Ishikawa (cell line): ENCODE data around the gene CCL7.

ENCODE experiments used
- CEBPB ChIP-seq: IDR thresholded peaks from 2 replicates; pipeline ENCODE4 v1.6.1; 2012
- CREB1 ChIP-seq: IDR thresholded peaks from 2 replicates; pipeline ENCODE4 v1.6.1; 2012; ENCODE audit warnings: low read depth
- EGR1 ChIP-seq: IDR thresholded peaks from 2 replicates; pipeline ENCODE4 v1.6.1; 2012
- EP300 ChIP-seq: IDR thresholded peaks from 2 replicates; pipeline ENCODE4 v1.6.1; 2012; ENCODE audit warnings: borderline replicate concordance
- FOXM1 ChIP-seq: IDR thresholded peaks from 2 replicates; pipeline ENCODE4 v1.6.1; 2012; ENCODE audit warnings: low read depth, borderline replicate concordance
- RAD21 ChIP-seq: IDR thresholded peaks from 2 replicates; pipeline ENCODE4 v1.6.1; 2012; ENCODE audit warnings: low read depth
- REST ChIP-seq: IDR thresholded peaks from 2 replicates; pipeline ENCODE4 v1.6.1; 2012; ENCODE audit warnings: low read depth, mild to moderate bottlenecking
- TAF1 ChIP-seq: IDR thresholded peaks from 2 replicates; pipeline ENCODE4 v1.6.1; 2012; ENCODE audit warnings: low read depth, mild to moderate bottlenecking
- TCF12 ChIP-seq: IDR thresholded peaks from 2 replicates; pipeline ENCODE4 v1.6.1; 2012; ENCODE audit warnings: low read depth
- TEAD4 ChIP-seq: IDR thresholded peaks from 2 replicates; pipeline ENCODE4 v1.6.1; 2012
- YY1 ChIP-seq: IDR thresholded peaks from 2 replicates; pipeline ENCODE4 v1.6.1; 2012; ENCODE audit warnings: low read depth
- ZBTB7A ChIP-seq: IDR thresholded peaks from 2 replicates; pipeline ENCODE4 v1.6.1; 2012; ENCODE audit warnings: low read depth
- TF ChIP-seq, protein P1 (sequence below): IDR thresholded peaks from 2 replicates; pipeline ENCODE4 v1.6.1; 2012
- TF ChIP-seq, protein P2 (sequence below): IDR thresholded peaks from 2 replicates; pipeline ENCODE4 v1.6.1; 2012

GRCh38 chr17:34237458-34237857 is 32.6 kb upstream of the CCL7 start:
- TF ChIP-seq CREB1 (no peak), TAF1 (no peak), EGR1 (no peak), EP300 (no peak), FOXM1 (no peak), ZBTB7A (no peak), RAD21 (no peak), YY1 (no peak), TEAD4 (no peak), TCF12 (no peak), REST (peak; percentile 20; the same call in 1 of the 2 replicates), CEBPB (no peak)
- TF ChIP-seq, protein P1, sequence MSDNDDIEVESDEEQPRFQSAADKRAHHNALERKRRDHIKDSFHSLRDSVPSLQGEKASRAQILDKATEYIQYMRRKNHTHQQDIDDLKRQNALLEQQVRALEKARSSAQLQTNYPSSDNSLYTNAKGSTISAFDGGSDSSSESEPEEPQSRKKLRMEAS: no peak
- TF ChIP-seq, protein P2, sequence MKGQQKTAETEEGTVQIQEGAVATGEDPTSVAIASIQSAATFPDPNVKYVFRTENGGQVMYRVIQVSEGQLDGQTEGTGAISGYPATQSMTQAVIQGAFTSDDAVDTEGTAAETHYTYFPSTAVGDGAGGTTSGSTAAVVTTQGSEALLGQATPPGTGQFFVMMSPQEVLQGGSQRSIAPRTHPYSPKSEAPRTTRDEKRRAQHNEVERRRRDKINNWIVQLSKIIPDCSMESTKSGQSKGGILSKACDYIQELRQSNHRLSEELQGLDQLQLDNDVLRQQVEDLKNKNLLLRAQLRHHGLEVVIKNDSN: no peak
